Activated CD4-positive, alpha-beta T cell treated with anti-CD3 and anti-CD28 coated beads, Interleukin-2, amount 50 U/mL, for 24 hours (primary cell): ENCODE results near the gene CD69.

Experiments used
- DNase-seq, 2 donors: peaks; one replicate each; pipeline ENCODE4 v3.0.0-alpha.2; 2020; ENCODE audit warnings: low read depth in 1 of 2, low spot score in 1 of 2

Gene CD69

DNA sequence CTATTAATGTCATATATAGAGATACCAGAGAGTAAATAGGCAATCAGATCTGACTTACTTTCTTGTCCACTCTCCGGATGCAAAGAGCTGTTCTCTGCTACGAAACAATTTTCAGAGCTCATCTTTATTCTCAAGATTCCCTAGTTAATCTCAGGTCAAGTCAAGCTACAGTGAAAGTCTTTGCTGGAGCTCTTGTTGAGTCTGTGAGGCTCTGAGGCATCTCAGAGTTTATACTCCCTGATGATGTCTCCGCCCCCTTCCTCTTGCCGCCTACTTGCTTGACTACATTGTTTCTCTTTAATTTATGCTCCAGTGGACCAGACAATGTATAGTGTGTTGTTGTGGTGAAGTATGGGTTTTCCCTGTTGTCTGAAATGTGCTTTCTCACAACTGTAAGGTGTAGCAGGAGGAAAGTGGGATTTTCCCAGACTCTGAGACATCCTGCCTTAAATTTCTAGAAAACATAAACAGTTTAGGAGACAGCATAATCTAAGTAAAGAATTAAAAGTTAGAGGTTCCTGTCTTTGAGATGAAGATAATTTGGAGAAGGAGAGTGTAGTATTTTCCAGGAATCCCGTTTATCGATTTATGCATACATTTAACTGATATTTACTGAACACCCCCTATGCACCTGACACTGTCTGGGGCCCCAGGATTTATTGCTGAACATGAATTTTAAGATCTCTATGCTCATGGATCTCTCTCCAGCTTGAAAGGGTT lies at the start of gene CD69:
Gene CD69, minus strand, starts transcription at position 203 of the 720 bp plus-strand sequence. Its CDS starts 81 bp downstream, at position 122.
- peak; percentile 45 to 86 for DNase-seq

DNA sequence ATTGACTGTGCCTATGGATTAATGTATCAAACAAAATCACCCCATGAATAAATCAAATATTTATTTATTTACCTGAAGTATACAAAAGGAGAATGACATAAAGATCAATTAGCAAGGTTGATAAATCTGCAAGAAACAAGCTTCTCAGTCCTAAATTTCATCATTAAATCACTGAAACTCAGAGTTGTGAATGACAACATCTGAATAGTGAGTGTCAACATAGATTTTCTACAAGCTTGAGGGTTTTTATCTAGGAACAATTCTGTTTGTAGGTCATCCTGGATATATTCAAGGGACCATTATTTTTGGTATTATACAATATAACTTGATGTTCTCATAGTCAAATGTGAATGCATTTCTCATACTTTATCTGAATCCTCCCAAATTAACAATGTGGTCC lies 49.2 kb upstream of the CD69 start:
- no peak for DNase-seq

DNA sequence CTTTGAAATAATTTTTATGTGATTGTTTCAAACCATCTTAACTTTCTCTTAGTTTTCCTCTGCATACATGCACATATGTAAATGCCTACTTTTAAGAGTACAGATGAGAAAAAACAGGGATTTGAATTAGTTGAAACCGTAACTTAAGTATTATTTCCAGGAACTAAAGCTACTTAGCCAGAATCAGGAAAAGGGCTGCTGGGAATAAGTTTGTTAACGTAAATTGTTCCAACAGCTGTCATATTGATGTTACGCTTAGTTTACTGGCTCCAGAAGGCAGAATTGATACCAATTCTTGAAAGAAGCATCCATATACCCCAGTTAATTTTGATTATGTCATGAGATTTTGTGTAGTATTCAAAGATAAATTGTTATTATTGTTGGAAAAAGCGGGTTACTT lies 48.6 kb upstream of the CD69 start:
- no peak for DNase-seq

DNA sequence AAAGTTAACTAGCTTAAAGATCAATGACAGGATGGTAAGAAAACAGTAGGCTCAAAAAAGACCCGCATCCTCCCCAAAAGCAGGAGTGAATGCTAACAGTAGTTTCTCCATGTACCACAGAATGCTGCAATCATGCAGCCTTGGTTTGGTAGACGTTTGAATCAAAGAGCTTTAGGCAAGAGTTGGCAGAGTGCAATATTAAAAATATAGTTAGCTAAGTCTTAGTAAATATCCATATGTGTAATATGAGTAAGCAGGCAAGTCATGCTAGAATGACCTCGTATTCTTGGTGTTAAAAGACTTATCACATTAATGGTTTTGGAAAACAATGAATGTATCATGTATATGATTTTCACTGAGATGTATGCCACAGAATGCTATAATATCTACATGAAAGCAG lies 47.8 kb upstream of the CD69 start:
- DNase-seq, result no peak

DNA sequence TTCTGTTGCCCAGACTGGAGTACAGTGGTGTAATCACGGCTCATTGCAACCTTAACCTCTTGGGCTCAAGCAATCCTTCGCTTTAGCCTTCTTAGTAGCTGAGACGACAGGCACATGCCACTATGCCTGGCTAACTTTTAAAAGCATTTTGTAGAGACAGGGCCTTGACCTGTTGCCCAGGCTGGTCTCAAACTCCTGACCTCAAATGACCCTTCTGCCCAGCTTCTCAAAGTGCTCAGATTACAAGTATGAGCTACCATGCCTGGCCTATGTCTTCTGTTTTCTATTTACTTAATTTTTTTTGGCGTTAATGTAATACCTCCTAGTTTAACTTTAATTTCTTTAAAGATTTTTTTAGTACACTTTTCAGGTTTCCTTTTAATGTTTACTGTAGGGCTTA lies 46.0 kb upstream of the CD69 start:
- no peak for DNase-seq

DNA sequence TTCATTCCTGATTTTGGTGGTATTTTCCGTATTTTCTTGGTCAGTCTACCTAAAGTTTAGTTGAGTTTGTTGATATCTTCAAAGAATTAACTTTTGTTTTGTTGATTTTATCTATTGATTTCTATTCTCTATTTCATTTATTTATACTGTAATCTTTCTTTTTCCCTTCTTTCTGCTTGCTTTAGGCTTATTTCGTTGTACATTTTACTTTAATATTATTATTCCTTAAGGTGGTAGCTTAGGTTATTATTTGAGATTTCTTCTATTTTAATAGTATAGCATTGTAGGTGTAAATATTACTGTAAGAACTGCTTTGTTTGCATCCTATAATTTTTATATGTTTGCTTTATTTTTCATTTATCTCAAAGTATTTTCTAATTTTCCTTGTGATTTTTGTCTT lies 45.2 kb upstream of the CD69 start:
- no peak for DNase-seq

DNA sequence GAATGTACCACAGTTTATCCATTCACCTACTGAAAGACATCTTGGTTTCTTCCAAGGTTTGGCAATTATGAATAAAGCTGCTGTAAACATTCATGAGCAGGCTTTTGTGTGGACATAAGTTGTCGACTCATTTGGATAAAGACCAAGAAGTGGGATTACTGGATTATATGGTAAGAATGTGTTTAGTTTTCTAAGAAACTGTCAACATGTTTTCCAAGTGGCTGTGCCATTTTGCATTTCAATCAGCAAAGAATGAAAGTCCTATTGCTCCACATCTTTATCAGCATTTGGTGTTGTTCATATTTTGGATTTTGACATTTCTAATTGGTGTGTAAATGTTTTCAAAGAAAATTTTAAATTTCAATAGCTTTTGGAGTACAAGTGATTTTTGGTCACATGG lies 39.3 kb upstream of the CD69 start:
- no peak for DNase-seq

DNA sequence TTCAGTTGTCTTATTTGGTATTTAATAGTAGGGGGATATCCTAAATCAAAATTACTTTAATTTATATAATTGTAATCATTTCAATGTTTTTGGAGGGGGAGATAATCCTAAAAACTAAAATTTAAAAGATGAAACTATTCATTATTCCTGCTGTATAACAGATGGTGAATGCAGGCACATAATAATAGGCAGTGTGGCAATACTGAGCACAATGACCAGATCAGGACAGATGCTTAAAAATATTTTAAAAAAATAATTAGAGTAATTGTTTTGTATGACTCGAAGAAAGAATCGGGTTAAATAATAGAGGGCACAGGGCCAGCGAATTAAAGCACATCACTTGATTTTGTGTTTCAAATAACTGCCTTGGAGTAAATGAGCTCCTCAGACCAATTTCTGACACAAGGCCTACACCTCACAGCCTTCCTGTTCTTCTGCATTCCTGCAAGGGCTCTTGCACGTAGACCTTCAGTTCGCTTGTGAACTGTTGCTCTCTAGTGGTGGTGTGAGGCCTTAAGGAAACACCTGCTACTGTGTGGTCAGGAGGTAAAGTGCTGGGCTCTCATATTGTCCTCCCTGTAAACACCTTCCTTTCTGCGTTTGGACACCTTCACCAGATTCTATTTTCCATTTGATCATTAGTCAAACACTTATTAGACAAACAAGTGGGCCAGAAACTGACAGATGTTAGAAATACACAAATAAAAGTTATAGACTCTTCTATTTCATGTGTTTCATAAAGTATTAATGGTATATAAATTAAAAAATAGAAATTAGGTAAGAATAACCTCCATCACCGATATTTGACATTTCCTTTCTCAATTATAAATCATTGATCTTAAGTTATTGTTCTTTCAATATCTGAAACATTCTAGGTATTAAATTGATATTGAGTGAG lies 37.3 kb upstream of the CD69 start:
- peak in 1 of 2 donors; percentile 67 for DNase-seq

DNA sequence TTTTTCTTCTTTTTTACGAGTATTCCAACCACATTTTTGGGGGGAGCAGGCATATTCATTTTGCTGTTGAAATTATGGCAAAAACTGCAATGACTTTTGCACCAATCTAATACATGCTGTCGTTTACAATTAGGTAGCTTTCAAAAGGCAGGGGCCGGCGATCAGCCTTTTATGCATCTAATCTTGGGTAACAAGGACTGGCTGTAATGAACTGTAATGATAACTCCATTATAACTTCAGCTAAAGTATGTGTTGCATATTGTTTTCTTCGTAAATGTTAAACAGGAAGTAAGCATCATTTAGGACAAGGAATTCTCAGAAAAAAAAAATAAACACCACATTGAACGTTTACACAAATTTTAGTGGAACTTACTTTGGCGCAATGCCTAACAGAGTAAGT lies 36.3 kb upstream of the CD69 start:
- DNase-seq, result no peak

DNA sequence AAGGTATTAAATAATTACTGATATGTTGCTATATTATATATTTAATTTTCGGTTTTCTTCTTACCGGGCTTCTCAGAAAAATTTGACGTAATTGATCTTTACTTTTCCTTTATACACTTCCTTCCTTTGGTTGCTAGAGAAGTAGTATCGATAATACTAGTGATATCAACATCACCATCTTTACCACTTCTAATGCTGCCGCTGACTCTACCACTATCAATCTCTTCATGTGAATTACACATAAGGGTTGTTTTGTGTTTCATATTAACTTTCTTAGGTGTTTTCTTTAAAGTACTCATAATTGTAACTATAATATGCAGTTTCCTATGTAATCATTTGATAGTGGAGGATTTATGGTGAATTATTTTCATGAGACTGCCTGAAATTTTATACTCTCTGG lies 35.6 kb upstream of the CD69 start:
- DNase-seq, result no peak

DNA sequence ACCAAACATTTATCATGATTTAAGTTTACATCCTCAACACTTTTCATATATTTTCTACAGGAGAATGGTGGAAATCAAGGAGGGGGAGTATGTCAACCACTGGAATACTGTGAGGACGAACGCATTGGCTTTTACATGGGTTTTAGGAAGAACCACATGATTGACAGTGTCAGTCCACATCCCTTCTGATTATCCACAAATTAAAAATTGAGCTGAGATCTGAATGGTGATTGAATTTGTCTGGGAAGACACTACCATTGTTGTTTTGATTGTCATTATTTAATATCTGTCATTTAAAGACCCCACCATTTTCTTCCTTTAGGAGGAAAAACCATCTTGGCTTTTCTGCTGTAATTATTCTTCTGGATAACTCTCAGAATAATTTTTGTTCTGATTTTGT lies 35.2 kb upstream of the CD69 start:
- DNase-seq, result no peak

DNA sequence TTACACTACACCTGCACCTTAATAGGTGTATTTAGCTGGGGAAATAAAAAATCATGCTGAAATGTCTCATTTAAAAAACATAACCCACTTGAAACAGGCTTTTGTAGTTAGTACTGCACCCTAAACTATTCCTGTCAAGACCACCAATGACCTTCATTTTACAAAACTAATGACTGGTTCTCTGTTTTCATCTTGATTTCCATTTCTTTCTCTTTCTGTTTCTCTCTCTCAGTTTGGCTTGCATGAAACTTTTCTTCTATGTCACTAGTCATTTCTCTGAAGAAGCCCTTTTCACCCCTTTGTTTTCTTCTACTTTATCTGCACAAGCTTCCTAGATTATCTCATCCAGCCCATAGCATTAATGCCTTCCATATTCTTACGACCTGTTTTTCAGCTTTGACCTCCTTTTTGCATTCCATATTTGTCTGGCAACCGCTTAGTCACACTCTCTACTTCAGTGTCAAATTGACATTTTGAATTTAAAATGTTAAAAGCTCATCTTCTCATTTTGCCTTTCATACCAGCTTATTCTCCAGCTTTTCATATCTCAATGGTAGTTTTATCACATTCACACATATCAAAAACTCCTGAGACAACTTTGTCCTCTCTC lies 33.9 kb upstream of the CD69 start:
- no peak for DNase-seq

DNA sequence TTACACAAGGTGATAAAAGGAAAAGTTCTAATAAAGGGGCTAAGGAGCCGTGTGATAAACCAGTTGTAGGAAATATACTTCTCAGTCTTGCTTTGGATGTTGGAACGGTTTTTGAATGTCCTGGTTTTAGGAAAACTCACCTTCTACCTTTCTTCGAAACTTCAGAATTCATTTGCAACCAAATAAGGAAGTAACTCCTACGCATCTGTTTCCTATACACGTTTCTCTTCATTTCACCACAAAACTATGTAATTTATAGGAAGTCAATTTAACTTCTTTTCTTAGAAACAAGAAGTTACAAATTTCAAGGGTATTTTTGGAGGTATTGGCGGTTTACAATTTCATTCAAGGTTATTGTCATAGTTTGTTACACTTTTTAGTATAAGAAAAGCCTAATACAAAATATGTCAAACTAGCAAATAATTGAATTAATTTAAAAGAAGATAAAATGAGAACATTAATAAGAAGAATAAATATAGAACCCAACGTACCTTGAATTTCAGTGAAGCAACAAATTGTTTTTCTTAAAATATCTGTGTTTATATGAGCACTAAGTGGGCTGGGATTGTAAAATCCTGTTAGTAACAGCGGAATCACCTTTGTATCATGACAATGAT lies 33.2 kb upstream of the CD69 start:
- no peak for DNase-seq

DNA sequence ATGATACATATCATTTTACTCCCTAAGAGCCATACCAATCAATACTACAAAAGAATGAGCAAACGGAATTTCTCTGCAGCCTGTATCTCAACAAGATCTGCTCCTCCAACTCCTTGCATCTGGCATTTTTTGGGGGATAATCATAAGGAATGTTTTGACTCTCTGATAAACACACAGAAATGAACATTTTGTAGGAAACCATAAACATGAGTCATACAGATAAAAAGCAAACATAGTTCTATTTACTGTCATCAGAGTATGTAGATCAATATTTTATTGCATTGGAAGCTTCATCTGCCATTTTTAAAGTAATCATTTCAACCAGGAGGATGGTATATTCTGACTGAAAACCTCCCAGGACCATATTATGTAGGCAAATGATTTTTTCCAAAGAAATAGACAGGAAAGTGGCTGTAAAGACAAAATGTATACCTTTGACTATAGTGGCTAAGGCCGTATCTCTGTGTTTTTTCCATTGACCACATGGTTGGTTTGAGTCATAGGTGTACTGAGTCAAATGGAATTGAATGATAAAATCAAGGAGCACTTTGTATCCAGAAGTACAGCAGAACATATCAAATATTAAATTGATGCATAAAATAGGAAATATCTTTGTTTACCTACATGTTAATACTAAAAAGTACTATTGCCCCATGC lies 32.4 kb upstream of the CD69 start:
- no peak for DNase-seq

DNA sequence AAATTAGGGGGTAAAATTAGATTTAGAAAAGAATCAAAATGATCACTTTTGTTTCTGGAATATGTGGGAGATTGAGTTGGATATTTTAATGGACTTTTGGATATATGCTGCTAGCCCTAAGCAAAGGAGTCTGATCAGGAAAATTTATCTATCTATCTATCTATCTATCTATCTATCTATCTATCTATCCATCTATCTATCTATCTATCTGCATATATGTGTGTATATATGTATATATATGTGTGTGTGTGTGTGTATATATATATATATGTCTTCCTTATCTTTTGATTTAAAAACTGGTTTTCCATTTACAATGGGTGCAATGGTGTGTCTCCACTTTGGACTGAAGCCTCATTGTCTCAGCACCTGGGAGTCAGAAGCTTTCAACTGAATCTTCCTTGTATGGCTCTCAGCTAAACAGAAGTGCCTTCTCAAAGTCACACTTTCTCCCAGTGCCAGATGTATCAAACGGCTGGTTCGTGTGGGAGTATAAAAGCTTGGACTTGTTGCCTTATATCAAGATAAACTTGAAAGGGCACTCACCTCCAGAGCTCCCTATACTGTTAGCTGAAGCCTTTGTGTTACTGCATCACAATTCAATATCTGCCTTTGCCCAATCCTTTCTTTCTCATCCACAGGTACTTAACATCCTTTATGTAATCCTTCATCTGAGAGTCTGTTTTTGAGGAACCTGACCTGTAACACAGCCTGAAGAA lies 31.6 kb upstream of the CD69 start:
- no peak for DNase-seq

DNA sequence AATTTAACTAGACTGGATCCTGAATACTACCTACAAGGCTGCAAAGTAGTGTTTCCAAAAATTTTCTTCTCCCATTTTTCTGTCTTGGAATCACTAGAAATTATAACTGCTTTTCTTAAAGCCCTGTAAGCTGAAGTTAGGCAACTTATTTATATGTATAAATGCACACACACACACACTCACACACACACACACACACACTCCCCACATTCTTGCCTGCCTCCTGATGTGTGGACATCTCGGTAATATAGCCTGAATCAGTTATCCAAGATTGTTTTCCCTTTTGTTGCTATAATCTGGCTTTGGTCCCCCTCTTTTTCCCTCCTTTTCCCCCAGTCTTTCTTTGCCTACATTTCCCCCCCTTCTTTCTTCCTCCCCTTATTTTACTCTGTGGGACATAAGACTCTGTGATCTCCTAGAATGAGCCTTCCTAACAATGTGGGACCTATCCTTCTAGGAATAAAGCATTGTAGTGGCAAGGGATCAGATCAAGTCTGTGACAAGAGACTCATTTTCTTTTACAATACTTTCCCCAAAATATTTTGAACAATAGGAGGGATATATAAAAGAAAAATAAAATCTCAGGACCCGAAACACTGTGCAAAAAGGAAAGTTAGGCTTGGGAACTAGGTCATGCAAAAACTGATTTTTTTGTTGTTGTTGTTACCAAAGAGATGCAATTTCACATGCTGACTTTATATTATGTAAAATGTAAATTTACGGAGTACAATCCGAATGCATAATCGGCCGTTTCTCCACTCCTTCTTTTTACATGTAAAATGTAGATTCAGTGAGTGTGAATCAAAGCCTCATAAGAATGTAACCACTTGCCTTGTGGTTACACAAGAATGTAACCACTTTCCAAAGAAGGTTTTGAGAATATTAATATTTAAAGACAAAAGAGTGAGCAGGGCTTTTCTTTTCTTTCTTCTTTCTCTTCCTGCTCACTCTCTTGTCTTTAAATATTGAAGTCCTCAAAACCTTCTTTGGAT lies 26.3 kb upstream of the CD69 start:
- DNase-seq, result no peak

DNA sequence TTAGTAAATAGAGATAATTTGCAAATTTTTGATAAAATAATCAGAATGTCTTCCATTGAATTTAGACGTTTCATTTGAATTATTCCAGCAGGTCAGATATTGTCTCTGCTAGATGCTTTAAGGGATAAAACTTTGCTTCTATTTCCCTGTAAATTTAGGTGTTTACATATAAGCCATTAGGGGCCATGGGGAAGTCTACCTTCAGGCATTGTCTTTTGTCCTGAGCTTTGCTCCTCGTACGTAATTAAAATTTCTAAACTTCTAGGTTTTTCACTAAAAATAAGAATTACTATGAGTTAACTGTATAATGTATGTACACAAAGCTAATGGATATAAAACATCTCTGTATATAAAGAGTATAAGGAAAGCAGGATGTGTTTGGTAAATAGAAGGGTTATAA lies 24.1 kb upstream of the CD69 start:
- DNase-seq, result no peak

DNA sequence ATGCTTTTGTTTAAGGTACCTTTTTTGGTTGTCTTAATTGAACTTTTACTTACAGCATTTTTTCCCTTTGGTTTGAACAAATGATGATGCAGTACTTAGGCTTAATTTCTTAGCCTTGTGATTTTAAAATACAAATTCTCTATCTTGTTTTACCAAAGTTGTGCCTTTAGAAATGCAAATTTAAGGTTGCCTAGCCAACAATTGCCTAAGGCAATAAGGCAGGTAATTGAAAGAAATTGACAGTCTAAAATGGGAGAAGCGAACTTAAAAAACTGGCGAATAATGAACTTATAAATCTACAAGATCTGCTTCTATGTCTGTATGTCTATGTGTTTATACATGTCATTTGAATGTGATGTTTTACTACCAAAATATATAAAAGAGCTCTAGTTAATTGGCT lies 23.6 kb upstream of the CD69 start:
- DNase-seq, result no peak
